Endothelial cell (in vitro differentiated cells): Measurements from ENCODE around the gene SIRT2. TPM values are rescaled to one million over a fixed set of nuclear protein-coding genes. Genes with fewer than 3 reads are reported as not detected.
"Not testable (repeated sequence)": the region's sequence is repeated elsewhere in the genome, so short reads cannot be mapped to it uniquely, and the experiment has no call there.

Experiments used
- DNase-seq: peaks from one replicate; pipeline ENCODE4 v3.0.0; 2021; ENCODE audit warnings: low spot score
- H3K27ac Mint-ChIP-seq: one replicate; pipeline ENCODE4 v1.8.0; 2021; ENCODE audit warnings: mixed read lengths, inconsistent platforms; ENCODE audit not compliant: unreplicated experiment
- H3K27me3 Mint-ChIP-seq: one replicate; pipeline ENCODE4 v1.8.0; 2021; ENCODE audit warnings: mild to moderate bottlenecking, moderate library complexity, mixed read lengths, inconsistent platforms; ENCODE audit not compliant: unreplicated experiment
- H3K36me3 Mint-ChIP-seq: one replicate; pipeline ENCODE4 v1.8.0; 2021; ENCODE audit warnings: mild to moderate bottlenecking, low read depth, mixed read lengths, inconsistent platforms; ENCODE audit not compliant: unreplicated experiment
- H3K4me1 Mint-ChIP-seq: one replicate; pipeline ENCODE4 v1.8.0; 2021; ENCODE audit warnings: mild to moderate bottlenecking, mixed read lengths, inconsistent platforms; ENCODE audit not compliant: unreplicated experiment
- H3K4me3 Mint-ChIP-seq: one replicate; pipeline ENCODE4 v1.8.0; 2021; ENCODE audit warnings: mild to moderate bottlenecking, mixed read lengths, inconsistent platforms; ENCODE audit not compliant: unreplicated experiment
- H3K9me3 Mint-ChIP-seq: one replicate; pipeline ENCODE4 v1.8.0; 2021; ENCODE audit warnings: mixed read lengths, inconsistent platforms; ENCODE audit not compliant: unreplicated experiment
- CTCF ChIP-seq: fragments of 200-600 bp; sonication (generic); IDR thresholded peaks from one replicate; pipeline ENCODE4 v1.5.0; 2021; ENCODE audit warnings: antibody characterized with exemption; ENCODE audit not compliant: unreplicated experiment
- total RNA-seq: library from RNA; stranded (reverse); fragmentation: NEBNext Ultra II Directional; extraction: Animal tissue kit (Norgen Biotek cat#: 25700); gene quantifications from one replicate; pipeline ENCODE4 v1.2.1, GENCODE V29; 2021; ENCODE audit not compliant: unreplicated experiment

SIRT2 gene
- total RNA-seq, 1 donor from 2014 or later = 45.9 TPM

- no peaks in the 10 kb centered on the region for H3K9me3 Mint-ChIP-seq
- H3K4me1 Mint-ChIP-seq = peaks cover 11% of the 10 kb centered on the region
- H3K36me3 Mint-ChIP-seq = peaks cover 11% of the 10 kb centered on the region
- peaks cover 2% of the 10 kb centered on the region for H3K27me3 Mint-ChIP-seq
- TF ChIP-seq CTCF = no peak
- H3K4me3 Mint-ChIP-seq = peak overlapping the region; percentile 94
- peak; percentile 24 for DNase-seq
- H3K27ac Mint-ChIP-seq = peak overlapping the region; percentile 83
Observed at GRCh38 chr19:38831142-38831605, 68.2 kb downstream of the SIRT2 start.

- H3K27me3 Mint-ChIP-seq = peaks cover 2% of the 10 kb centered on the region
- no peak overlapping the region for H3K27ac Mint-ChIP-seq
- H3K36me3 Mint-ChIP-seq = peaks cover 8% of the 10 kb centered on the region
- peaks cover 11% of the 10 kb centered on the region for H3K4me1 Mint-ChIP-seq
- H3K9me3 Mint-ChIP-seq = no peaks in the 10 kb centered on the region
- TF ChIP-seq CTCF = no peak
- DNase-seq = no peak
- peak overlapping the region; percentile 94 for H3K4me3 Mint-ChIP-seq
Observed at GRCh38 chr19:38830039-38830733, 69.2 kb downstream of the SIRT2 start.

- H3K27me3 Mint-ChIP-seq = not testable (repeated sequence)
Observed at GRCh38 chr19:38829203-38829602, 70.2 kb downstream of the SIRT2 start.

More at GRCh38 chr19:38829203-38829602, 70.2 kb downstream of the SIRT2 start:
- Mint-ChIP-seq H3K36me3 (peaks cover 12% of the 10 kb centered on the region), H3K4me1 (peaks cover 11% of the 10 kb centered on the region)
- not testable (repeated sequence) for H3K4me3 Mint-ChIP-seq, H3K27ac Mint-ChIP-seq, H3K9me3 Mint-ChIP-seq, DNase-seq

Other genes with a start within 250 kb of the SIRT2 start
- 2.9 TPM for gene CAPN12, start 155.1 kb downstream of the SIRT2 start, total RNA-seq
- gene LGALS7, start 126.1 kb downstream of the SIRT2 start, total RNA-seq = 3.6 TPM
- gene LGALS7B, start 110.4 kb downstream of the SIRT2 start, total RNA-seq = 18.8 TPM
- gene LGALS4, start 86.7 kb downstream of the SIRT2 start, total RNA-seq = 0.46 TPM
- 101 TPM for gene ECH1, start 67.8 kb downstream of the SIRT2 start, total RNA-seq
- gene HNRNPL, start 49.6 kb downstream of the SIRT2 start, total RNA-seq = 343 TPM
- gene RINL, start 21.3 kb downstream of the SIRT2 start, total RNA-seq = 5.6 TPM
- 16.9 TPM for gene NFKBIB, start 351 bp upstream of the SIRT2 start, total RNA-seq
- gene CCER2, start 12.6 kb upstream of the SIRT2 start, total RNA-seq = 0.87 TPM
- 36.7 TPM for gene SARS2, start 31.1 kb upstream of the SIRT2 start, total RNA-seq
- gene MRPS12, start 31.3 kb upstream of the SIRT2 start, total RNA-seq = 32.0 TPM
- gene FBXO17, start 76.1 kb upstream of the SIRT2 start, total RNA-seq = 16.0 TPM
- 4.0 TPM for gene FBXO27, start 132.9 kb upstream of the SIRT2 start, total RNA-seq
- 0.46 TPM for gene ACP7, start 184.8 kb upstream of the SIRT2 start, total RNA-seq
- gene PAK4, start 226.2 kb upstream of the SIRT2 start, total RNA-seq = 48.8 TPM